Endothelial cell of umbilical vein (primary cell): ENCODE measurements around the gene ABI3. TPM values are rescaled to one million over a fixed set of nuclear protein-coding genes. Genes with fewer than 3 reads are reported as not detected.

ENCODE experiments used
- BruUV-seq: library from RNA; stranded (reverse); fragments of 400-500 nt; replicated peaks from 2 replicates; lab custom pipeline; 2021; lab: Mats Ljungman, UMichigan
- CTCF ChIA-PET: fragments of 300-600, 350-600 bp; sonication (Branson Sonifier 250); formaldehyde crosslinking; loops from one replicate; lab custom pipeline; 2021; ENCODE audit warnings: antibody characterized with exemption, inconsistent platforms; lab: Charles Lee
- POLR2A ChIA-PET: fragments of 300-600, 350-600 bp; sonication (Branson Sonifier 250); formaldehyde crosslinking; loops from one replicate; lab custom pipeline; 2021; ENCODE audit warnings: antibody characterized with exemption, inconsistent platforms; lab: Charles Lee
- DNase-seq: peaks from one replicate; pipeline ENCODE4 v3.0.0-alpha.2; 2011; ENCODE audit warnings: low read depth, low spot score
- FAIRE-seq: peaks from 2 replicates; lab custom pipeline; 2011; peaks lifted over from hg19 to GRCh38; lab: Jason Lieb, UNC
- H2AFZ ChIP-seq: 2 replicates; pipeline ENCODE4 v1.6.0; 2012; ENCODE audit warnings: low read depth, low read length, control low read depth, inconsistent platforms
- H3K27ac ChIP-seq: 2 replicates; pipeline ENCODE4 v1.5.1; 2011; ENCODE audit warnings: low read depth, mild to moderate bottlenecking, control low read depth, low read length, moderate library complexity; ENCODE audit not compliant: insufficient read depth
- H3K27me3 ChIP-seq, 2 experiments: 2 replicates each; pipeline versions ENCODE4 v1.6.0 to v1.6.1; 2011; ENCODE audit warnings: low read length in 2 of 2, mixed read lengths in 1 of 2; ENCODE audit not compliant: control insufficient read depth in 2 of 2, insufficient read depth in 2 of 2
- H3K36me3 ChIP-seq, 2 experiments: 2 replicates in 1 of 2; 3 replicates in 1 of 2; pipeline ENCODE4 v1.5.1; 2011; ENCODE audit warnings: low read length in 2 of 2, mild to moderate bottlenecking in 1 of 2, moderate library complexity in 1 of 2; ENCODE audit not compliant: control insufficient read depth in 2 of 2, insufficient read depth in 2 of 2; ENCODE audit errors: extremely low read depth in 1 of 2
- H3K4me1 ChIP-seq: 3 replicates; pipeline ENCODE4 v1.5.1; 2011; ENCODE audit warnings: mild to moderate bottlenecking, low read length; ENCODE audit not compliant: control insufficient read depth, insufficient read depth; ENCODE audit errors: extremely low read depth
- H3K4me2 ChIP-seq: 2 replicates; pipeline ENCODE4 v1.6.1; 2011; ENCODE audit warnings: low read length, control low read depth, mixed read lengths; ENCODE audit not compliant: insufficient read depth
- H3K4me3 ChIP-seq, 3 experiments: fragments of 200-600 bp in 1 of 3; sonication (generic), shearing (Covaris generic) in 1 of 3; replicated peaks in 1 of 3; 2 replicates each; pipeline ENCODE4 v1.5.1; 2011 to 2016; ENCODE audit warnings: control low read depth in 3 of 3, low read length in 3 of 3, mild to moderate bottlenecking in 2 of 3, inconsistent platforms in 1 of 3, low read depth in 1 of 3, moderate library complexity in 1 of 3; ENCODE audit not compliant: insufficient read depth in 1 of 3
- H3K79me2 ChIP-seq: 2 replicates; pipeline ENCODE4 v1.6.0; 2012; ENCODE audit warnings: low read length, inconsistent platforms; ENCODE audit not compliant: control insufficient read depth, insufficient read depth
- H3K9ac ChIP-seq: replicated peaks from 2 replicates; pipeline ENCODE3; 2011; ENCODE audit warnings: low read length, control low read depth; ENCODE audit not compliant: insufficient read depth; ENCODE audit errors: extremely low read depth
- H3K9me1 ChIP-seq: replicated peaks from 3 replicates; pipeline ENCODE4 v1.6.0; 2011; ENCODE audit warnings: mild to moderate bottlenecking, low read length; ENCODE audit not compliant: control insufficient read depth, insufficient read depth; ENCODE audit errors: extremely low read depth
- H3K9me3 ChIP-seq: replicated peaks from 2 replicates; pipeline ENCODE4 v1.5.1; 2012; ENCODE audit warnings: low read length, inconsistent platforms; ENCODE audit not compliant: control insufficient read depth, insufficient read depth
- H4K20me1 ChIP-seq: replicated peaks from 2 replicates; pipeline ENCODE3; 2011; ENCODE audit warnings: mild to moderate bottlenecking, low read length; ENCODE audit not compliant: control insufficient read depth, insufficient read depth; ENCODE audit errors: extremely low read depth
- CTCF ChIP-seq, 2 donors: IDR thresholded peaks; 1 replicate in 1 of 2; 2 replicates in 1 of 2; pipeline ENCODE4 v1.5.1; 2011; ENCODE audit warnings: low read length in 2 of 2, mild to moderate bottlenecking in 2 of 2, moderate library complexity in 2 of 2, control low read depth in 1 of 2, inconsistent platforms in 1 of 2, low read depth in 1 of 2; ENCODE audit not compliant: insufficient read depth in 1 of 2; ENCODE audit errors: extremely low read depth in 1 of 2
- EZH2 ChIP-seq: IDR thresholded peaks from 2 replicates; pipeline ENCODE4 v1.6.1; 2012; ENCODE audit warnings: borderline replicate concordance, low read depth, mild to moderate bottlenecking, moderate library complexity, low read length, inconsistent platforms; ENCODE audit not compliant: severe bottlenecking
- FOS ChIP-seq: IDR thresholded peaks from 2 replicates; pipeline ENCODE4 v1.6.1; 2011; ENCODE audit warnings: mild to moderate bottlenecking, low read length, moderate library complexity, borderline replicate concordance; ENCODE audit not compliant: insufficient read depth
- JUN ChIP-seq: IDR thresholded peaks from 2 replicates; pipeline ENCODE4 v1.6.1; 2011; ENCODE audit warnings: borderline replicate concordance, low read depth; ENCODE audit not compliant: insufficient read length, insufficient read depth
- MAX ChIP-seq: IDR thresholded peaks from 2 replicates; pipeline ENCODE4 v1.6.1; 2011; ENCODE audit not compliant: insufficient read depth, insufficient read length
- MYC ChIP-seq: IDR thresholded peaks from one replicate; pipeline ENCODE4 v1.6.1; 2011; ENCODE audit warnings: mild to moderate bottlenecking, low read depth, low read length
- POLR2A ChIP-seq: IDR thresholded peaks from 2 replicates; pipeline ENCODE4 v1.6.1; 2012; ENCODE audit warnings: low read depth, mild to moderate bottlenecking, control low read depth, low read length
- POLR2AphosphoS5 ChIP-seq: IDR thresholded peaks from 2 replicates; pipeline ENCODE4 v1.6.1; 2012; ENCODE audit warnings: low read depth, mild to moderate bottlenecking, control low read depth, low read length, moderate library complexity; ENCODE audit not compliant: insufficient read depth
- dilution Hi-C: fragments of 300-500 bp; cut with MboI; formaldehyde crosslinking; loops from one replicate; pipeline ENCODE4 v1.15.0; 2019; ENCODE audit warnings: low sequenced_read_pairs; ENCODE audit not compliant: extremely low pct_ligation_motif_present
- intact Hi-C: fragments of 100-400 bp; cut with micrococcal nuclease; formaldehyde crosslinking; loops from one replicate; pipeline ENCODE4 v1.10.0; 2022
- polyA plus RNA-seq, 4 experiments: library from polyadenylated mRNA; depleted of rRNA in 3 of 4; stranded (reverse) in 3 of 4; unstranded in 1 of 4; fragments of >200 nt; gene quantifications; 2 replicates each; pipeline versions ENCODE4 v1.2.1 to v1.2.3, GENCODE V29; 2011 to 2012; ENCODE audit warnings: missing spikeins in 1 of 4
- total RNA-seq: library from RNA; stranded (reverse); gene quantifications from 2 replicates; pipeline ENCODE4 v1.2.3, GENCODE V29; 2021

Gene ABI3
- total and polyA plus RNA-seq, 2 donors (not counting 3 experiments of a cell fraction or from before 2014, with no cell fraction given): 35.2 to 35.5 TPM

GRCh38 chr17:49201481-49201927, 9.0 kb upstream of the ABI3 start:
- Histone ChIP-seq H2AFZ (peak overlapping the region; percentile 92), H3K9ac (no peak overlapping the region), H3K9me1 (no peaks in the 10 kb centered on the region), H3K27me3 (no peaks in the 10 kb centered on the region), H3K4me1 (peaks cover 20% of the 10 kb centered on the region), H3K79me2 (no peaks in the 10 kb centered on the region), H4K20me1 (no peaks in the 10 kb centered on the region), H3K9me3 (no peaks in the 10 kb centered on the region), H3K4me3 (no peak overlapping the region), H3K27ac (peak overlapping the region; percentile 58), H3K36me3 (no peaks in the 10 kb centered on the region), H3K4me2 (peak overlapping the region; percentile 30)
- peak; percentile 98 for FAIRE-seq
- TF ChIP-seq FOS: peak; percentile 83
- peak; percentile 59 for TF ChIP-seq POLR2A
- peak; percentile 62 for TF ChIP-seq POLR2AphosphoS5
- TF ChIP-seq CTCF (IDR thresholded peaks at IDR 0.05; ENCODE audit: extremely low read depth in 1 of 2, insufficient read depth in 1 of 2, low read depth in 1 of 2, low read length in 2 of 2): no peak
- no peak for TF ChIP-seq MYC
- TF ChIP-seq JUN: peak; percentile 20
- BruUV-seq: no TSS peak
- CTCF ChIA-PET: interaction anchor here (1.1 to 15.9 kb wide), 4 partner anchors 10 to 26 kb away, joined by 3 to 212 read pairs (median 7); partner anchors contain the start of gene PHOSPHO1
- intact Hi-C loops: loop anchor here (1.0 kb wide), 1 partner anchor 9 kb away; the partner anchor contains the start of genes ABI3 and GNGT2
- peak; percentile 69 for DNase-seq
- dilution Hi-C loops: no loop called here
- POLR2A ChIA-PET: no interaction called here

- dilution Hi-C loops: no loop called here
- no TSS peak for BruUV-seq
- no peaks in the 10 kb centered on the region for H3K79me2 ChIP-seq
- H3K9me3 ChIP-seq: no peaks in the 10 kb centered on the region
- H4K20me1 ChIP-seq: no peaks in the 10 kb centered on the region
- H3K9me1 ChIP-seq: no peaks in the 10 kb centered on the region
- no peak overlapping the region for H2AFZ ChIP-seq
- intact Hi-C loops: no loop called here
- POLR2A ChIA-PET: no interaction called here
- CTCF ChIA-PET: interaction anchor here (15.9 kb wide), 1 partner anchor 24 kb away, joined by 212 read pairs; the partner anchor contains the start of gene PHOSPHO1
- TF ChIP-seq EZH2 (no peak), POLR2A (no peak), MAX (no peak), POLR2AphosphoS5 (no peak), MYC (no peak), JUN (no peak), CTCF (IDR thresholded peaks at IDR 0.05; ENCODE audit: extremely low read depth in 1 of 2, insufficient read depth in 1 of 2, low read depth in 1 of 2, low read length in 2 of 2) (no peak)
- no peak overlapping the region for H3K27ac ChIP-seq
- no peak overlapping the region for H3K4me3 ChIP-seq
- no peak for FAIRE-seq
- no peak overlapping the region for H3K4me2 ChIP-seq
- H3K4me1 ChIP-seq: peaks cover 36% of the 10 kb centered on the region
- H3K36me3 ChIP-seq: no peaks in the 10 kb centered on the region
- H3K27me3 ChIP-seq: no peaks in the 10 kb centered on the region
- H3K9ac ChIP-seq: no peak overlapping the region
- no peak for DNase-seq
Observed at GRCh38 chr17:49203796-49204195, 6.7 kb upstream of the ABI3 start.
